ENCODE measurements around the gene SATB2. TPM values are rescaled to one million over a fixed set of nuclear protein-coding genes. Genes with fewer than 3 reads are reported as not detected.

The SATB2 gene
- total RNA-seq (1 to 10 TPM; 2.9 to 3.7 TPM), polyA plus RNA-seq (under 1 TPM; 0.47 to 0.75 TPM)
- long read RNA-seq, donor 1, result 0 reads
- long read RNA-seq, donor 2, result 0 reads
- long read RNA-seq, donor 3, result 0 reads
- long read RNA-seq, donor 4, result 0 reads
- long read RNA-seq, donor 5, result 0 reads

- WGBS, 2 donors, result 2% methylated on average over 53 to 61 of the region's 61 CpGs
- Histone ChIP-seq H3K27me3 (ENCODE audit: control insufficient read depth in 3 of 3, insufficient read depth in 3 of 3, low read length in 2 of 3) (peaks cover 3 to 71% (median 65%) of the 10 kb centered on the region in 3 donors), H3K9me3 (ENCODE audit: control insufficient read depth in 4 of 4, insufficient read depth in 3 of 4, low read length in 3 of 4) (peaks cover 0 to 5% (median 0%) of the 10 kb centered on the region in 4 donors), H3K36me3 (ENCODE audit: control insufficient read depth in 4 of 4, insufficient read depth in 4 of 4, low read length in 4 of 4) (no peaks in the 10 kb centered on the region), H3K27ac (ENCODE audit: low read depth in 1 of 2, low read length in 1 of 2) (peak within 1 kb of the TSS in 1 of 2 donors; percentile 74), H3K9ac (ENCODE audit: insufficient read depth in 1 of 2, low read length in 2 of 2) (no peak within 1 kb of the TSS), H3K4me1 (ENCODE audit: control insufficient read depth in 5 of 5, insufficient read depth in 5 of 5, low read length in 5 of 5) (peaks cover 5 to 22% (median 8%) of the 10 kb centered on the region in 5 donors), H3K4me3 (peak within 1 kb of the TSS; percentile 94)
- DNase-seq (peak; percentile 43 to 55 (median 54)), ATAC-seq (ENCODE audit: insufficient read depth, low FRiP score) (no peak)
- no peak for TF ChIP-seq CTCF (IDR thresholded peaks at IDR 0.05; ENCODE audit: control extremely low read depth, extremely low read depth)
Observed at GRCh38 chr2:199457147-199458008, at the start of gene SATB2. TSS of gene SATB2 (minus strand) at chr2:199457939. CDS start at chr2:199456037, 1,902 bp downstream.

- no peaks in the 10 kb centered on the region for H3K4me1 ChIP-seq (ENCODE audit: control insufficient read depth in 5 of 5, insufficient read depth in 5 of 5, low read length in 5 of 5)
- no peak overlapping the region for H3K4me3 ChIP-seq
- WGBS, 2 donors, result 67 to 81% methylated on average over 2 of the region's 2 CpGs
- H3K27me3 ChIP-seq (ENCODE audit: control insufficient read depth in 3 of 3, insufficient read depth in 3 of 3, low read length in 2 of 3), result no peaks in the 10 kb centered on the region
- TF ChIP-seq CTCF (IDR thresholded peaks at IDR 0.05; ENCODE audit: control extremely low read depth, extremely low read depth), result no peak
- no peaks in the 10 kb centered on the region for H3K36me3 ChIP-seq (ENCODE audit: control insufficient read depth in 4 of 4, insufficient read depth in 4 of 4, low read length in 4 of 4)
- H3K27ac ChIP-seq (ENCODE audit: low read depth in 1 of 2, low read length in 1 of 2), result no peak overlapping the region
- no peak for DNase-seq
- ATAC-seq (ENCODE audit: insufficient read depth, low FRiP score), result no peak
- no peak overlapping the region for H3K9ac ChIP-seq (ENCODE audit: insufficient read depth in 1 of 2, low read length in 2 of 2)
- H3K9me3 ChIP-seq (ENCODE audit: control insufficient read depth in 4 of 4, insufficient read depth in 3 of 4, low read length in 3 of 4), result no peaks in the 10 kb centered on the region
Observed at GRCh38 chr2:199505755-199506403, 48.1 kb upstream of the SATB2 start.

DNA sequence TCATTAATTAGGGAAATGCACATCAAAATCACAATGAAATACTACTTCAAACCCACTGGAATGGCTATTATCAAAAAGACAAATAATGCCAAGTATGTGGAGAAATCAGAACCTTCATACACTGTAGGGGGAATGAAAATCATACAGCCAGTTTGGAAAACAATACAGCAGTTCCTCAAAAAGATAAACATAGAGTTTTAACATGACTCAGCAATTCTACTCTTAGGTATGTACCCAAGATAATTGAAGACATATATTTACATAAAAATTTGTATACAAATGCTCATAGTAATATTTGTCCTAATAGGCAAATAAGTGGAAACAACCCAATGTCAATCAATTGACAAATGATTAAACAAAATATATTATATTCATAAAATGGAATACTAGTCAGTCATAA lies 45.4 kb upstream of the SATB2 start:
- no peak for DNase-seq
- no peak for TF ChIP-seq CTCF (IDR thresholded peaks at IDR 0.05; ENCODE audit: control extremely low read depth, extremely low read depth)
- no peak for ATAC-seq (ENCODE audit: insufficient read depth, low FRiP score)
- Histone ChIP-seq H3K9ac (ENCODE audit: insufficient read depth in 1 of 2, low read length in 2 of 2) (no peak overlapping the region), H3K27ac (ENCODE audit: low read depth in 1 of 2, low read length in 1 of 2) (no peak overlapping the region), H3K4me3 (no peak overlapping the region), H3K9me3 (ENCODE audit: control insufficient read depth in 4 of 4, insufficient read depth in 3 of 4, low read length in 3 of 4) (no peaks in the 10 kb centered on the region), H3K4me1 (ENCODE audit: control insufficient read depth in 5 of 5, insufficient read depth in 5 of 5, low read length in 5 of 5) (no peaks in the 10 kb centered on the region), H3K27me3 (ENCODE audit: control insufficient read depth in 3 of 3, insufficient read depth in 3 of 3, low read length in 2 of 3) (no peaks in the 10 kb centered on the region), H3K36me3 (ENCODE audit: control insufficient read depth in 4 of 4, insufficient read depth in 4 of 4, low read length in 4 of 4) (no peaks in the 10 kb centered on the region)

All from lung (tissue), 16 donors.